HG02763 (cell line): ENCODE measurements around the gene NRF1.
"Not testable (repeated sequence)": the region's sequence is repeated elsewhere in the genome, so short reads cannot be mapped to it uniquely, and the experiment has no call there.

ENCODE experiments used
- ATAC-seq: cut with Tn5 transposase; IDR thresholded peaks from one replicate; pipeline ENCODE4 v1.9.1; 2021; ENCODE audit warnings: mild to moderate bottlenecking, moderate library complexity; ENCODE audit not compliant: unreplicated experiment

NRF1 gene

DNA sequence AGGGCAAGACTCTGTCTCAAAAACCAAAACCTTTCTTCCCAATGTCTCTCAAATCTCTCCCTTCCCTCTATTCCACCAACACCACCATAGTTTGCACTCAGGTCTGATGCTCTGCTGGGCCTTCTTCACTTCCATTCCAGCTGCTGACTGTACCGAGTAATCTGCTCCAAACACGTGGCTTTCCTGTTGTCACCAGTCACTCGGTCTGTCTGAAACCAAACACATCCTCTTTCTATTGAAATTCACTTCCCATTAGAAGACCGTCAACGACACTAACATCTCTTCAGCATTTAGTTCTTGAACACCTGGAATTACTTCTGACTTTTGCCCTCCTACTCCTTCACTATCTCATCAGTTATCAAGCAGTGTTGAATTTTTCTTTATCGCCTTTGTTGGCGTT lies 4.7 kb upstream of the NRF1 start:
- ATAC-seq, result no peak

DNA sequence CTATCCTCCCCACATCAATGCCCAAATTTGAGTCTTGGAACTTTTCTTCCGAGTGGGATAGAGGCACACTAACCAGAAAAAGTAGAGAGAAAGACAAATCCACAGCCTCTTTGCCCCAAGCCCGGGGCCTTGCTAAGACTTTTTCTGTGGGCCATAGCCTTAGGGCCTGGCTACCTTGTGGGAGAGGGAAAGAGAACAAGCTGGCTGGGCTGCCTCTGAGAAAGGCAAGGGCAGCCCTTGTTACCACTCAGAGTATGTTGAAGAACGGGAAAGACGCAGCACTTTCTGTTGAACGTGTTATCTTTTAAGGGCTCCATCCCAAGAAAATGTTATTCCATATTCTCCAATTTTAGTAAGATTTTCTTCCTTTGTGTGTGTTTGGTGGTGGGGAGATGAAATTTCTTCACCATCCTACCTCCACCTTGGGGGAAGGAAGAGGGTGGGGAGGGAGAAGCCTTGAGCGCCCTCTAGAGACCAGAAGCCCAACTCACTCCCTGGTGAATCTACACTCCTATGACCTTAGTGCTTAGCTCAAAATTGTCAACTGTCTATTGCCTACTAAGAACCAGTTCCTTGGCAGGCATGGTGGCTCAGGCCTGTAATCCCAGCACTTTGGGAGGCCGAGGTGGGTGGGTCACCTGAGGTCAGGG lies 3.9 kb upstream of the NRF1 start:
- no peak for ATAC-seq

DNA sequence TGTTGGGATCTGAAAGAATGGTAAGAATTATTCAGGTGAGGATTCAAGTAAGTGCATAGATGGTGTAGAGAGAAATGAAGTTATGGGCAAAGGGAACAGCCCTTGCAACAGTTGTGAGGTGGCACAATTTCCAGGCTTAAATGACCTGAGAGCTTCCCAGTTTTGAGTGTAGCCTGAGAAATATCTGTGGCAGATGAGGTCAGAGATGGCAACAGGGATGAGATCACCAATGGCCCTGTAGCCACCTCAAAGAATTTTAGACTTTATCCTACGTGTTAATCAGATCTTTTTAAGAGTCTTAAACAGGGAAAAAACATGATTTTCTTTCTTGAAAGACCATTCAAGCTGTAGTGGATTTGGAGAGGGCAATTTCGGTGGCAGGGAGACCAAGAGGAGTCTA lies 1.9 kb upstream of the NRF1 start:
- ATAC-seq, result no peak

DNA sequence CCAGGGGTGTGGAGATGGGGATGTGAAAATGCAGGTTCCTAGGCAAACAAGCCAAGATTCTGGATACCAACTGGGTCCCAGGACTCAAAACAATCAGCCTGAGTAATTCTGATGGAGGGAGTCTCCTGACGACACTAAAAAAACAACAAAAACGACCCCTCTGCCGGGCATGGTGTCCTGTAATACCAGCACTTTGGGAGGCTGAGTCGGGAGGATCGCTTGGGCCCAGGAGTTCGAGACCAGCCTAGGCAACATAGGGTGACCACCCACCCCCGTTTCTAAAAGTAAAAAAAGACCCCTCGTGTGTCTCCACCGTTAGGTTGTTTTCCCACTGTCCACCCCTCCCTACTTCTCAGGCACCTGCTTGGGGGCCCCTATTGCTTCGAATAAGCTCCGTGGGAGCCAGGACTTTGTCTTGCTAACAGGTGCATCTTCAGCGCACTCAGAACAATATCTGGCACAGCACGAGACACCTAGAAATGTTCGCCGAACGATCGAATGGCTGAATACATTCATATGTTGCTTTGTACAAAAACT lies 743 bp upstream of the NRF1 start:
- ATAC-seq, result no peak

DNA sequence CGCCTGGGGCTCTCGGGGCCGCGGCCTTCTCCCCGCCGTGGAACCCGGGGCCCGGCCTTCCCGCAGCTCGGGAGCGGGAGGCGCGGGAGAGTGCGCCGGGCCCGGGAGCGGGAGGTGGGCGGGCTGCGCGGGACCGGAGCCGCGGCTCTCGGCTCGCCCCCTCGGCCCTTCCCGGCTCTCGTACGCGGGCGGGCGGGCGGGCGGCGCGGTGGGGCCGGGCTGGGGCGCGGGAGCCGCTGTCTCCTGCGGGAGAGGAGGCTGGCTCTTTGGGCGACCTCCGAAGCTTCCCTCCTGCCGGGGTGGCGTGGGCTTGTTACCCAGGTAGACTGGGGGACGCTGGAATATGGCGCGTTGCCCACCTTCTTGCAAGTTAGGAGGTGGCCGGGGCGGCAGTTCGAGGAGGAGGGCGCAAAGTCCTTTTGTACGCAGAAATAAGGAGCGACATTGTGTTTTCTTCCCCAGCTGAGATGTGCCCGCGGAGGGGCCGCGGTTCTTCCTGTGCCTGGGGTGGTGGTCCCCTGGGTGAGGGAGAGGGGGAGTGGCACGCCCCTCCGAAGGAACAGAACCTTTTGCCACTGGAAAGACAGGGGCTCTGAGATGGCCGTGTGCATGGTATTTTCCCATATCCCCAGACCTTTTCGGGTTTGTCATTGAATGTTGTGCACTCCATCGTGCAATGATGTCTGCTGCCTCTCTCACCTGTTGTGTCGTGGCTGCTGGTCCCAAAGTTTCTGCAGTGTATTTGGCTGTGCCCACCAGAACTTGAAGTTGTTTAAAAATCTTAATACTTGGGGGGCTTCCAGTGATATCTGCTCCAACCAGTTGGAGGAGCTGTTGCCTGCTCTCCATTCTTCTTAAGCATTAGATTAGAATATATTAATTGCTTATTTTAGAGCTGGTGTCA lies 844 bp downstream of the NRF1 start:
- ATAC-seq, result peak; percentile 13

DNA sequence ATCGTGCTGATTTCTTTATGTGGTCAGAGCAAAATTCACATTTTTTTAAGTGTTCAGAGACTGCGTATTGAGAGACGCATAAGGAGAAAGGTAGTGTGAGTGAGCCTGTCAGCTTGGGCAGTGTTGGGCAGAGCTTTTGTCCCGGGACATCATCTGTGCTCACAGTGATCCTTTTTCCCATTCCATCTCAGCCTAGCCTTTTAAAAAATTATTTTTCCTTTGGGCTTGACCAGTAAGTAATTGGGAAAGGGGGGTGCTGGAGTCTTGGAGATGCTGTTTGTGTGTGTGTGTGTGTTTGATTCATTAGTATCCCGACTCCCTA lies 1.5 kb downstream of the NRF1 start:
- ATAC-seq, result no peak

DNA sequence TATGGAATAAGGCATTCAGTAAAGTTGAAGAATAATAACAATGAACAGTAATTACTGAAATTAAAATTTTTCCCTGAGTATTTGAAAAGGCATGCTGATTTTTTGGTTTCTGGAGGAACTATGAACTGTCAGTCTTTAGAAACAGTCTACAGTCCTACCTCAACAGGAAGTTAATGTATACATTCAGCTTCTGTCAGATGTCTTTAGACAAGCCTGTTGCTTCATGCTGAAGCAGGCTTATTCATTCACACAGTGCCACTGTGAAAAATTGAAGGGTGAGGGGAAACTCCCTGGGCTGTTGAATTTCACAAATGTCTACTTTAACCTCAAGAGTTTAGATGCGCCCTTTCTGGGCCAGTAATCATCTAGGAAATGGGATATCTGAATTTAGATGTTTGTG lies 3.5 kb downstream of the NRF1 start:
- ATAC-seq, result no peak

DNA sequence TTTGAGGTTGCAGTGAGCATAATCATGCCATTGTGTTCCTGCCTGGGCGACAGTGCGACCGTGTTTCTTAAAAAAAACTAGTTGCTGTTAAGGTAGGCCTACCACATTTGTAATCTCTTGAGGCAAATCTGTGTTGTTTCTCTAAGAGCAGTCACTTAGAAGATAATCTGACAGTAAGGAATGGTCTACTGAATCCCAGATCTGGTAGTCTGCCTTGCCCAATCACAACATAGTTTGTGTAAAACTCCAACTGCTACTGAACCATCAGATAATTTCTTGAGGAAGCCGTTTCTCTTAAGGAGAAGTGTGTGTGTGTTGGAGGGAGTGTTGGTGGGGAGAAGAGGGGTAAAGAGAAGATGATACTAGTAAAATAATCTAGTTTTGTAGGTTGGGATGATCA lies 5.0 kb downstream of the NRF1 start:
- no peak for ATAC-seq

DNA sequence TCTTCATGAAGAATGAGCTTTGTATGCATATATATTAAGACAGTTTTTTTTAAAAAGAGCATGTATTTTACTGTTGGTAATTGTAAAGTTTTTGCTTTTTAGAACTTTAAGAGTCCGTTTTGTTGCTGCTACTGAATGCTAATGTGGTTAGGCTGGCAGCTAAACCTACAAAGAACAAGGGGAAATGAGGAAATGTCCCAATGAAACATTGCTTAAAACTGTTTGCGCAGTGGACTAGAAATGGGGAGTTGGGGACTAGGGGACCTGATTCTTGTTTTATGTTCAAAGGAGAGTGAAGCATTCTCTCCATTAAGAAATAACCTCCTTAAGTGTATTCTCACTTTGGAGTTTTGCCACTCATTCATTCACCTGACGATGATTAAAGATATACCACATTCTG lies 5.7 kb downstream of the NRF1 start:
- ATAC-seq, result no peak

DNA sequence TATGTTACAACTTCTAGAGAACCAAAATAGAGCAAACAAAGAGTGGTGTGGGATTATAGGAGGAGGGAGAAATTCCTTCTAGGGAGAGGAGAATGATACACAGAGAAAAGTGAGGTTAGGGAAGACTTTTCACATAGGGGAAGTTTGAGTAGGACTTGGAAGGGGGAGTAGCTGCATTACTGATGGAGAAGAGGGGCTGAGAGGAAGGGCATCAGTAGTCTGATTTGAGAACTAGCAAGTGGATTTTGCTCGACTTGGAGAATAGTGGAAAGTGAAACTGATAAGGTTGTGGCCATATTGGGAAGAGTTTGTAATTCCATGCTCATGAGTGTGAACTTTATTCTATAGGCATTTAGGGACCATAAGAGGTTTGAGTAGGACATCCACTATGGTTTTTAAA lies 6.1 kb downstream of the NRF1 start:
- no peak for ATAC-seq

DNA sequence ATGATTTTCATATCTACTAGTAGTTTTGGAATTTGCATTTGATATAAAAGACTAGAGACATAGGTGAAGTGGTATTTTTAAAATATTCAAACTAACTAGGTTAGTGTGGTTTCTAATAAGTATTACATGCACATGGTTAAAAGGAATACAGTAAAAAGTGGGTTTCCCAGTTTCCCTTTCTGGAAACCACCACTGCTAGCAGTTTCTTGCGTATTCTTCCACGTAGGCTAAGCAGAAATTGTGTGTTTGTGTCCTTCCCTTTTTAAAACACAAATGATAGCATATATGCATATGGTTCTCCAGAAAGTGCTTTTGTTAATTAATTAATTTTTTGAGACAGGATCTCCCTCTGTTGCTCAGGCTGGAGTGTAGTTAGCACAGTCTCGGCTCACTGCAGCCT lies 15.4 kb downstream of the NRF1 start:
- no peak for ATAC-seq

DNA sequence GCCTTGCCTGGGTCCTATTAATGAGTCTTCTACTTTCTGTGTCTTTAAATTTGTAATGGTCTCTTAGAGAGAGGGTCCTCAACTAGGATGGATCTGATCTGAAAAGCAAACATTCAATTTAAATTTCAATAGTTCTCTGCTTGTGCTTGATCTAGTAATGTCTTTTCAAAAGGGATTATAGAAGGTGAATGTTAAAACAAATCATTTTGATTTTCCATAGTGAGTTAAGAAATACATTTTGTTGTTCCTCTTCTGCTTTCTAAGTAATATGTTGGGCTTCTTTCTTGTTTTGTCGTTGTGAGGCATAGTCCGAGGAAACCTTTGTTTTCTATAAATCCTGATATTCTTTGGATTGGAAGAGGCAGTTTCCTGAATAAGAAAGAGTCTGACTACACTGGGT lies 18.8 kb downstream of the NRF1 start:
- no peak for ATAC-seq

DNA sequence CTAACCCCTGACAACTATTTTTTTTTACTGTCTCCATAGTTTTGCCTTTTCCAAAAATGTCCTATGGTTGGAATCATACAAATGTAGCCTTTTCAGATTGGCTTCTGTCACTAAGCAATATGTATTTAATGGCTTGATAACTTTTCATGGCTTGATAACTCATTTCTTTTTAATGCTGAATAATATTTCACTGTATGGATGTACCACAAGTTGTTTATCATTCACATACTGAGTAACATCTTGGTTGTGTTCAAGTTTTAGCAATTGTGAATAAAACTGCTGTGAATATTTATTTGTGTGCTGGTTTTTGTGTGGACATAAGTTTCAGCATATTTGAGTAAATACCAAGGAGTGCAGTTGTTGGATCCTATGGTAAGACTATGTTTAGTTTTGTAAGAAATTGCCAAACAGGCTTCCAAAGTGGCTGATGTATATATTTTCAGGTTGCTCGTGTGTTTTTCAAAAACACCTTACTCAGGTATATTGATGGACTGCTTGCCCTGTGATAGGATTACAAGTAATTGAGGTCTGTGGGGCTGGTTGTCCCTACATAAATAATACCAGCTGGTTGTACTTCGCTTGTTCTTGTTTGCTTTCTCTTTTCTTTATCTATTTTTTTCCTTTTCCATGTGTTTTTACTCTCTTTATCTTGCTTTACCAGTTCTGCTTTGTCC lies 23.0 kb downstream of the NRF1 start:
- no peak for ATAC-seq

DNA sequence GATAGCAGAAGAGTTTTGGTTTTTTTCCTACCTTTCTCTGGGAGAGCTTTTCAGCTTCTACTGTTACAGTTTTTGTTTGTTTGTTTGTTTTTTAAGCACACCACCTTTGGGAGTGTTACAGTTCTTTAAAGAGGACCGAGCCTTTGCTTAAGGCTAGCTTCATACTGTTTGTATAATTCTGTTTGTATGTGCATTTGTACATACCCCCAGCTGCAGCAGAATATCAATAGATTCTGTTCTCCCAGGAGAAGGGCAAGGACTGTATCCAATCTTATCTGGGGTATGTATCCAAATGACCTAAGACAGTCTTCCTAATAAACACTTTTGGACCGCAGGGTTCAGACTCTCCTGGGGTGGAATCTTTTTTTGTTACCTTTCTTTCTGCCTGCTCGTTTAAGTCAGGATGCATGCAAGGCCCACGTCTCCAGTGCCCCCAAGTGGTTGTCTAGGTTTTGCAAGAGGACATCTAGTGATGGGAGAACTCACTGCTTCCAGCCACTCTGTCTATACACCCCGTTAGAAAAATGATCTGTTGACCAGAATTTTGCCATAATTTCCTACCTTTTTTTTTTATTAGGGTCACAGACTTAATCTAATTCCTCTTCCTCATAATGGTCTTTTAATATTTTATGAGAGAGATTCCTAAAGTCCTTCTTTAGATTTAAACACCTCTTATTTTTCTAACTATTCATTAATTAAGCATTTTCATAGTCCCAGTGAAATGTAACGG lies 23.9 kb downstream of the NRF1 start:
- peak; percentile 64 for ATAC-seq

DNA sequence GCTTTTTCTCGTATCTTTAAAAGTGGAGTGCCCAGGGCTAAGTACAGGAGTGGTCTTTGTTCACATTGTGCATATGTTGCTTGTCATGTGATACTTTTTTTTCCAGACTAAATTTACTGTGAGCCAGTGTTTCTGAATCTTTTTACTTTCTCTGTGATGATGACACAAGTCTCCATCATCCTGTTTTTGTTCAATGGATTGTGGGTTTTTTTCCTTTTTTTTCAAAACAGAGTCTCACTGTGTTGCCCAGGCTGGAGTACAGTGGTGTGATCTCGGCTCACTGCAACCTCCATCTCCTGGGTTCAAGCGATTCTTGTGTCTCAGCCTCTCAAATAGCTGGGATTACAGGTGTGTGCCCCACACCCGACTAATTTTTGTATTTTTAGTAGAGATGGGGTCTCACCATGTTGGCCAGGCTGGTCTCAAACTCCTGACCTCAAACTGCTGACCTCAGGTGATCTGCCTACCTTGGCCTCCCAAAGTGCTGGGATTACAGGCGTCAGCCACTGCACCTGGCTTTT lies 24.6 kb downstream of the NRF1 start:
- not testable (repeated sequence) for ATAC-seq

DNA sequence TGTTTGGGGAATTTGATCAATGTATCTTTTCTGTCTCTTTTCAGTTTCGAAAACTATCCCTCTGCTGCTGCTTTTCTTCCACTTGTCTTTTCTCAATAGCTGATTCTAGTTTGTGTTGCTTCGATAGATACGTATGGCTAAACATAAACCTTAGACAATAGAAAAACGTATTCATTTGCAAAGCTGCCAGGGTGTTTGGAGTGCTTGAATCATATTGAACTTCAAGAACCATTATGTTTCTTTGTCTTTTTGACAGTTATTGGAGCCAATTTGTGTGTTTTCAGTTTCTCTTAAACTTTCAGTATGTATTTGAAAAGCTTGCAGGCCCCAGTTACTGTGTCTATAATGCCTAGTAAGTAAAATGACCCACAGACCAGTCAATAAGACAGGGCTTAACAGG lies 25.1 kb downstream of the NRF1 start:
- ATAC-seq, result no peak

DNA sequence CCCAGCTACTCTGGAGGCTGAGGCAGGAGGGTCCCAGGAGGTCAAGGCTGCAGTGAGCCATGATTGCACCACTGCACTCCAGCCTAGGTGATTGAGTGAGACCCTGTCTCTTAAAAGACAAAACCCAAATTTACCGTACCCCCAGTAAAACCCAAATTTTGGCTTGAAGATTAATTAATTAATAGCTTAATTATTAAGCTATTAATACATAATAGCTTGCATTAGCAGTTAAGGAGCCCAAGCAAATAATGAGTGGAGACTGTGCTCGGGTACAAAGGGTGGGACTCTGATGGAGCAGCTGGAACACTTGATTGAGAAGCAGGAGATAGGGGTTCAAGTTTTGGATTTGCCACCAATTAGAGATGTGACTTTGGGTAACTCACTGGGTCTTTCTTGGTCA lies 28.9 kb downstream of the NRF1 start:
- ATAC-seq, result no peak

DNA sequence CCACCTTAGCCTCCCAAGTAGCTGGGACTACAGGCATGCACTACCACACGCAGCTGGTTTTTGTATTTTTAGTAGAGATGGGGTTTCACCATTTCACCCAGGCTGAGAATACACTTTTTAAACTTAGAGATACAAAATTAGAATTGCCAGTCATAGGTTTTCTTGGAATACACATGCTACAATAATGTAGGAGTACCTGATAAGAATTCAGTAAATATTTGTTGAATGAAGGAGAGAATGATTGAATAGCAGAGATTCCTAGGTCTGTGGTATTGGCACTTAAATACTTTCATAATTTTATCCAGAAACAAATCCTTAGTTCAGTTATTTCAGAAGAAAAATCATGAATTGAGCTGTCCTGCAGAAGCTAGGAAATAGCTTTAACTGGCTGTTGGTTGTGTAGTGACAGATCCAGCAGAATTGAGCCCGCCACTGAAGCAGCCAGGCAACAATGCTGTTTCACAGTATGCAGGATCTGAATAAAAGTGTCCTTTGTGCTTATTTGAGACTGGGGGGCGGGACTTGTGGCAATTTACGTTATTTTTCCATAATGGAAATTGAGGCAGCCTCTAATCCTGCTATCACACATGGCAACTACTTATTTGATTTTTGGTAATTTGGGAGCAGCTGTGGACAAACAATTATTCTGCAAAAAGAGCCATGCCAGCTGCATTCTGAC lies 31.5 kb downstream of the NRF1 start:
- ATAC-seq, result no peak

DNA sequence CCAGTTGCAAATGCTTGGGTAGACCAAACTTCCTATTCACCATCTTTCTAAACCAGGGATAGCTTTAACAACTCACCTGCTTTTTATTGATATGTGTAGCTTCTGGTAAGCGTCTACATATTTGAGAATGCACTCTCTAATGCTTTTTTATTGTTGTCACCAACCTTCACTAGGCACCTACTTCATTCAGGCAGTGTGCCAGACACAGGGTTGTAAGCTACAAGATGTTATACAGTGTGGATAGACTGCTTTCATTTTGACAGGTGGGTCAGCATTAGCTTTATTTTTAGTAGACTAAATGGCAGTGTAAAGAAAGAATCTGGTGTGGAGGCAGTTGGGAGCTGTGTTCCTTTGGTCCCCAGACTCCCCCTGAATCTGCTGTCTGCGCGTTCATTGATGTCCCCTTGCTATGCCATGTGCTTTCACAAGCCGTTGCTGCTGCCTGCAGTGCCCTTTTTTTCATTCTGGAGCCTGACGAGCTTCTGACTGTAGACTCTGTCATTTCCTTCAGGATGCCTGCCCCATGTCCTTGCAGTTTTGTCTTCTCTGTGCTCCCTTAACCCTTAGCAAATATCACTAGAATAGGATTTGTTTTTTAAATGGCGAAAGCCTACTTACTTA lies 32.1 kb downstream of the NRF1 start:
- ATAC-seq, result no peak

DNA sequence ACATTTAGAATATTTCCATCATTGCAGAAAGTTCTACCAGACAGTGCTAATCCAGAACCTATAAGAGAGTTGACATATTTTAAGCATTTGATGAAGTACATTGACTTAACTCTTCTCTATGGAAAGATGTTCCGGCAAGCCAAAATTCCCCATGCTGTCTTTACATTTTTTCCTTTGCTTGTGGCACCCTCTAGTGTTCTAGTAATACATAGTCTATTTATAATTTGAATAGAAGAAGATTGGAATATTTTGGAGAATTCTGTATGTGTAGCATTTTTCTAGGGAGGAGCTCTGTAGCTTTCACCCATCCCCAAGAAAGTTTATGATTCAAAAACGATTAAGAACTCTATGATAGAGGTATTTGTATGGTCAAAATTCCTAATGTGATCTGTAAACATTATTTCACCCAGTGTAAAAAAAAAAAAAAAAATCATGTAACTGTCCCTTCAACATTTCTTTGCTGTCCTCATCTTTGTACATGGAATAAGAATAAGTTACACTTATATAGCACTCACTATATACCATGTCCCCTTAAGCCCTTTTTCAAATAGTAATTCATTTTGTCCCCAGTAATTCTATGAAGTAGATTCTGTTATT lies 33.2 kb downstream of the NRF1 start:
- ATAC-seq, result no peak
